K562 (cell line): Measurements from ENCODE around the gene RETREG1. TPM values are rescaled to one million over a fixed set of nuclear protein-coding genes. Genes with fewer than 3 reads are reported as not detected.
A peak's percentile ranks its signal among the peaks of the same experiment; 100 is the strongest.

ENCODE experiments used
- ARID1B ChIP-seq: fragments of 450-650 bp; IDR thresholded peaks from 2 replicates; pipeline ENCODE4 v1.6.1; 2016; ENCODE audit warnings: antibody characterized with exemption, mild to moderate bottlenecking, inconsistent platforms
- BCOR ChIP-seq: fragments of 450-650 bp; IDR thresholded peaks from 2 replicates; pipeline ENCODE4 v1.6.1; 2016
- EWSR1 ChIP-seq: fragments of 450-650 bp; IDR thresholded peaks from 2 replicates; pipeline ENCODE4 v1.6.1; 2018; ENCODE audit warnings: borderline replicate concordance, mild to moderate bottlenecking, low read depth, moderate library complexity; ENCODE audit not compliant: partially characterized antibody
- FOXA1 ChIP-seq: fragments of 450-650 bp; IDR thresholded peaks from 2 replicates; pipeline ENCODE4 v1.6.1; 2016; ENCODE audit warnings: mild to moderate bottlenecking, borderline replicate concordance
- NCOA1 ChIP-seq: fragments of 450-650 bp; IDR thresholded peaks from 2 replicates; pipeline ENCODE4 v1.6.1; 2016; ENCODE audit warnings: low read depth
- NELFE ChIP-seq: IDR thresholded peaks from 2 replicates; pipeline ENCODE4 v1.6.1; 2011; ENCODE audit warnings: mild to moderate bottlenecking; ENCODE audit not compliant: insufficient read depth, insufficient read length
- SNIP1 ChIP-seq: fragments of 450-650 bp; IDR thresholded peaks from 2 replicates; pipeline ENCODE4 v1.7.1; 2017; ENCODE audit warnings: low read depth, mild to moderate bottlenecking
- polyA plus RNA-seq, 8 experiments: library from polyadenylated mRNA; depleted of rRNA in 4 of 8; stranded (reverse) in 5 of 8; unstranded in 3 of 8; fragments of >200 nt; fragmentation: Nextera tagmentation in 2 of 8; fragmentation: Illumina TruSeq in 1 of 8; extraction: Ambion mirVana in 2 of 8; extraction: Trizol in 1 of 8; gene quantifications; 2 replicates each; pipeline versions ENCODE4 v1.2.1 to v1.2.3, GENCODE V29; 2011 to 2014; ENCODE audit warnings: inconsistent platforms in 1 of 8, missing spikeins in 1 of 8
- total RNA-seq, 7 experiments: library from RNA; depleted of rRNA in 6 of 7; stranded (reverse); fragments of >200 nt in 6 of 7; fragmentation: Illumina TruSeq in 2 of 7; extraction: Trizol in 2 of 7; gene quantifications; 2 replicates each; pipeline versions ENCODE4 v1.2.1 to v1.2.3, GENCODE V29; 2011 to 2021; ENCODE audit warnings: low replicate concordance in 1 of 7
- TF ChIP-seq, protein P1 (sequence below): fragments of 250-450 bp; sonication (Bioruptor Pico); IDR thresholded peaks from 2 replicates; pipeline ENCODE4 v1.4.0; 2020; ENCODE audit warnings: mild to moderate bottlenecking, moderate library complexity
- TF ChIP-seq, protein P2 (sequence below): fragments of 450-650 bp; IDR thresholded peaks from 2 replicates; pipeline ENCODE4 v1.7.1; 2018; ENCODE audit warnings: mild to moderate bottlenecking, low read depth; ENCODE audit not compliant: partially characterized antibody
- TF ChIP-seq, protein P3 (sequence below): sonication (generic); formaldehyde crosslinking; IDR thresholded peaks from 2 replicates; pipeline ENCODE4 v1.8.0; 2022; ENCODE audit warnings: missing genetic modification reagents, mild to moderate bottlenecking, borderline replicate concordance
- TF ChIP-seq, protein P4 (sequence below), 2 experiments: fragments of 450-650 bp in 1 of 2; sonication (generic) in 1 of 2; formaldehyde crosslinking in 1 of 2; IDR thresholded peaks; 2 replicates each; pipeline versions ENCODE4 v1.7.1 to v1.9.0; 2016 to 2022; ENCODE audit warnings: inconsistent platforms in 1 of 2, mild to moderate bottlenecking in 1 of 2, missing genetic modification reagents in 1 of 2

RETREG1 gene
- total and polyA plus RNA-seq, 9 of the 15 experiments (the other 6 are each of a cell fraction or from before 2014, with no cell fraction given) = 0.01 to 0.20 (median 0.08) TPM; not detected in 5

DNA sequence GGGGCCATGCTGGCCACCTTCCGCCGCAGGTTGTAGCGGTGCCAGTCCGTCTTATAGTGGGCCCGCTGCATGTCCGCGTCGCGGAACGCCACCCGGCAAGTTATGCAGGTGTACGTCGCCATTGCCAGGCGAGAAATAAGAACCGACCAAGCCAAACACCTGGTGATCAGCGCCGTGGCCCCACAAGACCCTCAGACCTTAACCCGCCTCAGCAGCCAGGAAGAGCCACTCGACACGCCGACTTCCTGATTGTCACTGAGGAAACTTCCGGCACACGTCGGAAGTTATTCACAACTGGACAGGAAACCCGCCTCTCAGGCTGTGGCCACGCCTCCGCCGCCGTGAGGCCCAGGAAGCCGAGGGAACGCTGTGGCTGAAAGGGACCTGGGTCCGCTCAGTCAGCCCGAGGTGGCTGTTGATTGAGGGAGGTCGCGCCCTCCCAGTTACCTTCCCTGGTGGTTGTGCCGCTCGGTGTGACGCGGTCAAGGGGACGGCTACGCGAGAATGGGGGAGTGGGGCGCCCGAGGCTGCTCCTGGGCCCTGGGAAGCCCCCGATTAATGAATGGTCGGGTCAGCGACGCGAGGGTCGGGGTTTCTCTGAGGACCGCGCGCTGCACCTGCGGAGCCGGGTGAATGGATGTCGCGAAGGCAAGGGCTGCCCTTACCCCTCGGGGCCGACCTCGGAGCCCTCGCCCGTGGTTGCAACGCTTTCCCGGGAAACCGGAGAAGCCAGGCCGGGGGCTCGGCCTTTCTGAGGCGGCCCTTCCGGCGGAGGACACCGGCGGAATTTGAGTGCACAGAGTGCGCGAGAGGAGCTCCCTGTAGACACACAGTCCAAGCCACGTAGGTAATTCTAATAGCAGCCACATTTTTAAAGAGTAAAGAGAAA, 151.0 kb downstream of the RETREG1 start, which contains the start of gene ZNF622 (continued):
- TF ChIP-seq, protein P1, sequence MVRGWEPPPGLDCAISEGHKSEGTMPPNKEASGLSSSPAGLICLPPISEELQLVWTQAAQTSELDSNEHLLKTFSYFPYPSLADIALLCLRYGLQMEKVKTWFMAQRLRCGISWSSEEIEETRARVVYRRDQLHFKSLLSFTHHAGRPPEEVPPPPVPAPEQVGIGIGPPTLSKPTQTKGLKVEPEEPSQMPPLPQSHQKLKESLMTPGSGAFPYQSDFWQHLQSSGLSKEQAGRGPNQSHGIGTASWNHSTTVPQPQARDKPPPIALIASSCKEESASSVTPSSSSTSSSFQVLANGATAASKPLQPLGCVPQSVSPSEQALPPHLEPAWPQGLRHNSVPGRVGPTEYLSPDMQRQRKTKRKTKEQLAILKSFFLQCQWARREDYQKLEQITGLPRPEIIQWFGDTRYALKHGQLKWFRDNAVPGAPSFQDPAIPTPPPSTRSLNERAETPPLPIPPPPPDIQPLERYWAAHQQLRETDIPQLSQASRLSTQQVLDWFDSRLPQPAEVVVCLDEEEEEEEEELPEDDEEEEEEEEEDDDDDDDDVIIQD (CRISPR knock-in tag) = no peak
- TF ChIP-seq EWSR1 (no peak), SNIP1 (no peak), NCOA1 (peak; percentile 95), ARID1B (no peak; the same call in 1 of the 2 replicates), BCOR (no peak), FOXA1 (no peak), NELFE (peak; percentile 51)
- TF ChIP-seq, protein P2, sequence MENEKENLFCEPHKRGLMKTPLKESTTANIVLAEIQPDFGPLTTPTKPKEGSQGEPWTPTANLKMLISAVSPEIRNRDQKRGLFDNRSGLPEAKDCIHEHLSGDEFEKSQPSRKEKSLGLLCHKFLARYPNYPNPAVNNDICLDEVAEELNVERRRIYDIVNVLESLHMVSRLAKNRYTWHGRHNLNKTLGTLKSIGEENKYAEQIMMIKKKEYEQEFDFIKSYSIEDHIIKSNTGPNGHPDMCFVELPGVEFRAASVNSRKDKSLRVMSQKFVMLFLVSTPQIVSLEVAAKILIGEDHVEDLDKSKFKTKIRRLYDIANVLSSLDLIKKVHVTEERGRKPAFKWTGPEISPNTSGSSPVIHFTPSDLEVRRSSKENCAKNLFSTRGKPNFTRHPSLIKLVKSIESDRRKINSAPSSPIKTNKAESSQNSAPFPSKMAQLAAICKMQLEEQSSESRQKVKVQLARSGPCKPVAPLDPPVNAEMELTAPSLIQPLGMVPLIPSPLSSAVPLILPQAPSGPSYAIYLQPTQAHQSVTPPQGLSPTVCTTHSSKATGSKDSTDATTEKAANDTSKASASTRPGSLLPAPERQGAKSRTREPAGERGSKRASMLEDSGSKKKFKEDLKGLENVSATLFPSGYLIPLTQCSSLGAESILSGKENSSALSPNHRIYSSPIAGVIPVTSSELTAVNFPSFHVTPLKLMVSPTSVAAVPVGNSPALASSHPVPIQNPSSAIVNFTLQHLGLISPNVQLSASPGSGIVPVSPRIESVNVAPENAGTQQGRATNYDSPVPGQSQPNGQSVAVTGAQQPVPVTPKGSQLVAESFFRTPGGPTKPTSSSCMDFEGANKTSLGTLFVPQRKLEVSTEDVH = peak; percentile 96
- TF ChIP-seq, protein P3, sequence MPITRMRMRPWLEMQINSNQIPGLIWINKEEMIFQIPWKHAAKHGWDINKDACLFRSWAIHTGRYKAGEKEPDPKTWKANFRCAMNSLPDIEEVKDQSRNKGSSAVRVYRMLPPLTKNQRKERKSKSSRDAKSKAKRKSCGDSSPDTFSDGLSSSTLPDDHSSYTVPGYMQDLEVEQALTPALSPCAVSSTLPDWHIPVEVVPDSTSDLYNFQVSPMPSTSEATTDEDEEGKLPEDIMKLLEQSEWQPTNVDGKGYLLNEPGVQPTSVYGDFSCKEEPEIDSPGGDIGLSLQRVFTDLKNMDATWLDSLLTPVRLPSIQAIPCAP (CRISPR knock-in tag) = no peak
- TF ChIP-seq, protein P4, sequence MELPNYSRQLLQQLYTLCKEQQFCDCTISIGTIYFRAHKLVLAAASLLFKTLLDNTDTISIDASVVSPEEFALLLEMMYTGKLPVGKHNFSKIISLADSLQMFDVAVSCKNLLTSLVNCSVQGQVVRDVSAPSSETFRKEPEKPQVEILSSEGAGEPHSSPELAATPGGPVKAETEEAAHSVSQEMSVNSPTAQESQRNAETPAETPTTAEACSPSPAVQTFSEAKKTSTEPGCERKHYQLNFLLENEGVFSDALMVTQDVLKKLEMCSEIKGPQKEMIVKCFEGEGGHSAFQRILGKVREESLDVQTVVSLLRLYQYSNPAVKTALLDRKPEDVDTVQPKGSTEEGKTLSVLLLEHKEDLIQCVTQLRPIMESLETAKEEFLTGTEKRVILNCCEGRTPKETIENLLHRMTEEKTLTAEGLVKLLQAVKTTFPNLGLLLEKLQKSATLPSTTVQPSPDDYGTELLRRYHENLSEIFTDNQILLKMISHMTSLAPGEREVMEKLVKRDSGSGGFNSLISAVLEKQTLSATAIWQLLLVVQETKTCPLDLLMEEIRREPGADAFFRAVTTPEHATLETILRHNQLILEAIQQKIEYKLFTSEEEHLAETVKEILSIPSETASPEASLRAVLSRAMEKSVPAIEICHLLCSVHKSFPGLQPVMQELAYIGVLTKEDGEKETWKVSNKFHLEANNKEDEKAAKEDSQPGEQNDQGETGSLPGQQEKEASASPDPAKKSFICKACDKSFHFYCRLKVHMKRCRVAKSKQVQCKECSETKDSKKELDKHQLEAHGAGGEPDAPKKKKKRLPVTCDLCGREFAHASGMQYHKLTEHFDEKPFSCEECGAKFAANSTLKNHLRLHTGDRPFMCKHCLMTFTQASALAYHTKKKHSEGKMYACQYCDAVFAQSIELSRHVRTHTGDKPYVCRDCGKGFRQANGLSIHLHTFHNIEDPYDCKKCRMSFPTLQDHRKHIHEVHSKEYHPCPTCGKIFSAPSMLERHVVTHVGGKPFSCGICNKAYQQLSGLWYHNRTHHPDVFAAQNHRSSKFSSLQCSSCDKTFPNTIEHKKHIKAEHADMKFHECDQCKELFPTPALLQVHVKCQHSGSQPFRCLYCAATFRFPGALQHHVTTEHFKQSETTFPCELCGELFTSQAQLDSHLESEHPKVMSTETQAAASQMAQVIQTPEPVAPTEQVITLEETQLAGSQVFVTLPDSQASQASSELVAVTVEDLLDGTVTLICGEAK (IDR thresholded peaks at IDR 0.05) = peak; percentile 99
- TF ChIP-seq, protein P4 (CRISPR knock-in tag; IDR thresholded peaks at IDR 0.05) = no peak
